SK-N-SH (cell line): ENCODE data around the gene CPEB2. TPM values are rescaled to one million over a fixed set of nuclear protein-coding genes. Genes with fewer than 3 reads are reported as not detected.

Experiments
- CTCF ChIA-PET: fragments of 300-600, 350-600 bp; formaldehyde crosslinking; extraction: SDS; loops from one replicate; lab custom pipeline; 2021; lab: Yijun Ruan, JAX
- POLR2A ChIA-PET: fragments of 350-600 bp; sonication (Branson Sonifier 250); formaldehyde crosslinking; extraction: SDS; loops from one replicate; lab custom pipeline; 2020; ENCODE audit warnings: antibody characterized with exemption, inconsistent platforms; lab: Yijun Ruan, JAX
- DNase-seq: peaks from one replicate; pipeline ENCODE4 v3.0.0; 2012
- H2AFZ ChIP-seq: fragments of 200-600 bp; sonication (generic); 2 replicates; pipeline ENCODE4 v1.8.1; 2016; ENCODE audit warnings: antibody characterized with exemption, mild to moderate bottlenecking, low read depth
- H3F3A ChIP-seq: fragments of 200-600 bp; sonication (generic); replicated peaks from 2 replicates; pipeline ENCODE3; 2016; ENCODE audit warnings: antibody characterized with exemption, mild to moderate bottlenecking; ENCODE audit not compliant: insufficient read depth
- H3K27ac ChIP-seq, 2 experiments: fragments of 200-500 bp in 1 of 2; fragments of 200-600 bp in 1 of 2; sonication (Bioruptor generic) in 1 of 2; sonication (generic), shearing (Covaris generic) in 1 of 2; 2 replicates each; pipeline versions ENCODE4 v1.5.1 to v1.6.1; 2014 to 2016; ENCODE audit warnings: low read depth in 2 of 2, inconsistent platforms in 1 of 2, low read length in 1 of 2, mild to moderate bottlenecking in 1 of 2, mixed read lengths in 1 of 2
- H3K27me3 ChIP-seq: fragments of 200-600 bp; sonication (generic), shearing (Covaris generic); 2 replicates; pipeline ENCODE4 v1.6.1; 2016; ENCODE audit warnings: mixed run types; ENCODE audit not compliant: insufficient read depth
- H3K36me3 ChIP-seq, 2 experiments: fragments of 200-500 bp in 1 of 2; fragments of 200-600 bp in 1 of 2; sonication (Bioruptor generic) in 1 of 2; sonication (generic) in 1 of 2; replicated peaks in 1 of 2; 2 replicates each; pipeline versions ENCODE3 to v1.5.1; 2014 to 2016; ENCODE audit warnings: low read length in 1 of 2, mild to moderate bottlenecking in 1 of 2; ENCODE audit not compliant: insufficient read depth in 2 of 2, control insufficient read depth in 1 of 2
- H3K4me1 ChIP-seq, 2 experiments: fragments of 200-500 bp in 1 of 2; fragments of 200-600 bp in 1 of 2; sonication (Bioruptor generic) in 1 of 2; sonication (generic), shearing (Covaris generic) in 1 of 2; 2 replicates each; pipeline versions ENCODE4 v1.5.1 to v1.6.1; 2014 to 2016; ENCODE audit warnings: low read depth in 1 of 2, low read length in 1 of 2, mixed run types in 1 of 2; ENCODE audit not compliant: insufficient read depth in 2 of 2, control insufficient read depth in 1 of 2
- H3K4me2 ChIP-seq: fragments of 200-600 bp; sonication (generic), shearing (Covaris generic); 2 replicates; pipeline ENCODE4 v1.6.1; 2017; ENCODE audit warnings: mixed run types
- H3K4me3 ChIP-seq, 2 experiments: fragments of 200-500 bp in 1 of 2; fragments of 200-600 bp in 1 of 2; sonication (Bioruptor generic) in 1 of 2; sonication (generic), shearing (Covaris generic) in 1 of 2; 2 replicates each; pipeline versions ENCODE4 v1.5.1 to v1.8.1; 2014 to 2016; ENCODE audit warnings: low read depth in 2 of 2, inconsistent platforms in 1 of 2, low read length in 1 of 2, mild to moderate bottlenecking in 1 of 2, mixed read lengths in 1 of 2, moderate library complexity in 1 of 2
- H3K79me2 ChIP-seq: fragments of 200-600 bp; sonication (generic); 2 replicates; pipeline ENCODE4 v1.8.1; 2017; ENCODE audit warnings: mild to moderate bottlenecking; ENCODE audit not compliant: insufficient read depth
- H3K9ac ChIP-seq: fragments of 200-600 bp; sonication (generic); 2 replicates; pipeline ENCODE4 v1.6.1; 2017; ENCODE audit warnings: mixed run types
- H3K9me2 ChIP-seq: fragments of 200-600 bp; sonication (generic); 2 replicates; pipeline ENCODE4 v1.6.1; 2017; ENCODE audit warnings: mixed run types
- H3K9me3 ChIP-seq: fragments of 200-600 bp; sonication (generic); 2 replicates; pipeline ENCODE4 v1.6.1; 2017; ENCODE audit warnings: mixed run types, mild to moderate bottlenecking, moderate library complexity
- H4K20me1 ChIP-seq: fragments of 200-600 bp; sonication (generic); 2 replicates; pipeline ENCODE4 v1.6.1; 2017; ENCODE audit warnings: mild to moderate bottlenecking, mixed run types; ENCODE audit not compliant: insufficient read depth
- EZH2phosphoT487 ChIP-seq: fragments of 200-600 bp; sonication (generic); IDR thresholded peaks from 2 replicates; pipeline ENCODE4 v1.6.1; 2017; ENCODE audit warnings: low read depth, mixed run types, mild to moderate bottlenecking, antibody characterized with exemption, moderate library complexity, borderline replicate concordance
- NFIC ChIP-seq: IDR thresholded peaks from 2 replicates; pipeline ENCODE4 v1.4.0; 2012; ENCODE audit warnings: borderline replicate concordance
- POLR2AphosphoS5 ChIP-seq: IDR thresholded peaks from 2 replicates; pipeline ENCODE4 v1.6.1; 2012; ENCODE audit warnings: low read depth, low read length
- RCOR1 ChIP-seq: fragments of 150-350 bp; IDR thresholded peaks from 2 replicates; pipeline ENCODE4 v1.6.1; 2017; ENCODE audit warnings: antibody characterized with exemption, low read length
- RFX5 ChIP-seq: IDR thresholded peaks from 2 replicates; pipeline ENCODE4 v1.6.1; 2012; ENCODE audit warnings: mild to moderate bottlenecking, improper control_type of control experiment, low read length
- TCF12 ChIP-seq: IDR thresholded peaks from 2 replicates; pipeline ENCODE4 v1.4.0; 2012
- WGBS: methylation state at CpG from one replicate; pipeline ENCODE4 v1.1.6; 2017; ENCODE audit warnings: low lambda C conversion rate; 5-methylcytosine and 5-hydroxymethylcytosine counted together
- polyA plus RNA-seq, 3 experiments: library from polyadenylated mRNA; depleted of rRNA; stranded (reverse); fragments of >200 nt; gene quantifications; 2 replicates each; pipeline ENCODE4 v1.2.3, GENCODE V29; 2012
- TF ChIP-seq, protein P1 (sequence below): IDR thresholded peaks from 2 replicates; pipeline ENCODE4 v1.4.0; 2012; ENCODE audit warnings: low read depth

The CPEB2 gene
- polyA plus RNA-seq, 1 of the 3 experiments (the other 2 are of a cell fraction), result 2.1 TPM

DNA sequence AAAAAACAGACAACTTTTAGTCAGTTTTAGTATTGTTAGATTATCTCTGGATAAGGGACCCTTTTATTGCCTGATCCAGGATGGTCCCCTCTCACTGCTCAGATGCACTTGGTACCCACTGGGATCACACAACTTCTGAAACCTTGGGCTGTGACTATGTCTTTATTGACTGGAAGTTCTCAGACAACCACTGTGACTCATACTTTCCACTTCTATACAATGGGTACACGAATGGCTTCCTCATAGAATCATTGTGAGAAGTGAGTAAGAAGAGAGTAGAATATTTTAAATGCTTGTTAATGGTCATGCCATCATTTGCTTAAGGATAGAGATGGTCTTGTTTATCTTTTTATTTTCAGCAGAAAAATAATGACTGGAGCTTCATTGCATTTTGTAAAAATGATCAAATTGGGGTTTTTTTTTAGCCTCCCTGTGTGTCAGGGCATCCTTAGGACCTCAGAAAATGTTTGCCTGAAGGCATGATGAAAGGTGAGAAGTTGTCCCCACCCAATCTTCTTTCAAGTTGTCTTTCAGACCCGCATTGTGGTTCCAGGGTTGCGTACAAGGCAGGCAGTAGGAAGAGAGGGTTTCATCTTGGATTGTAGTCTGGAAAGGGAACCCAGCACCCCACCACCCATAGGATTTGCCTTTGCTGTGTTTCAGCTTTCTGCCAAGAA lies 115.1 kb downstream of the CPEB2 start:
- POLR2A ChIA-PET, result no interaction called here
- 58% methylated on average over 3 of the region's 3 CpGs for WGBS
- H3K27me3 ChIP-seq, result no peaks in the 10 kb centered on the region
- no peak overlapping the region for H3K9ac ChIP-seq
- H3K4me2 ChIP-seq, result no peak overlapping the region
- no peaks in the 10 kb centered on the region for H3K4me1 ChIP-seq
- no peaks in the 10 kb centered on the region for H3K9me3 ChIP-seq
- no peak for DNase-seq
- no peaks in the 10 kb centered on the region for H3K79me2 ChIP-seq
- TF ChIP-seq RCOR1, result no peak
- no peak for TF ChIP-seq TCF12
- TF ChIP-seq POLR2AphosphoS5, result no peak
- no peak for TF ChIP-seq RFX5
- no peak for TF ChIP-seq NFIC
- TF ChIP-seq, protein P1, sequence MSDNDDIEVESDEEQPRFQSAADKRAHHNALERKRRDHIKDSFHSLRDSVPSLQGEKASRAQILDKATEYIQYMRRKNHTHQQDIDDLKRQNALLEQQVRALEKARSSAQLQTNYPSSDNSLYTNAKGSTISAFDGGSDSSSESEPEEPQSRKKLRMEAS, result no peak
- no peak overlapping the region for H3K4me3 ChIP-seq
- H2AFZ ChIP-seq, result no peak overlapping the region
- CTCF ChIA-PET, result no interaction called here
- no peaks in the 10 kb centered on the region for H3K36me3 ChIP-seq
- H3F3A ChIP-seq, result no peaks in the 10 kb centered on the region
- H3K27ac ChIP-seq, result no peak overlapping the region
- H4K20me1 ChIP-seq, result no peaks in the 10 kb centered on the region
- no peaks in the 10 kb centered on the region for H3K9me2 ChIP-seq

DNA sequence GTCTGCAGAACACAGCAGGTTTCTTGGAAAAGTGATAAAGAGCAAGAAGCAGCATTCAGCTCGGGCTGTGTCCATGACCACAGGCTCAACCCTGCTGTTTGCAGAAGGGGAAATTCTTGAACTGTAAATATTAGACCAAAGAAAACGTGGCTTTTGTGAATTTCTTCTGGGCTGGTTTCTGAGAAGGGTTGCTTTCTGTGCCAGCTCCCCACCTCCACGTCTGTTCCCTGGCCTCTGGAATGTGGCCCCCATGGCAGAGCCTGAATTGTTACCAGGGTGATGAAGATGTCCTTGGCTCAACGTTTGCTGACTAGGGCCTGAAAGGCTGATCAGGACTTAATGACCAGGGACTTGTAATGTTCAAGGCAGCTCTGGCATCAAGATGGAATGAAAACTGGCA lies 116.0 kb downstream of the CPEB2 start:
- Histone ChIP-seq H3K9ac (no peak overlapping the region), H2AFZ (no peak overlapping the region), H3K27ac (no peak overlapping the region), H3K9me3 (no peaks in the 10 kb centered on the region), H3K79me2 (no peaks in the 10 kb centered on the region), H3K4me3 (no peak overlapping the region), H3K4me2 (no peak overlapping the region), H3F3A (no peaks in the 10 kb centered on the region), H3K36me3 (no peaks in the 10 kb centered on the region), H3K9me2 (no peaks in the 10 kb centered on the region), H4K20me1 (no peaks in the 10 kb centered on the region), H3K4me1 (no peaks in the 10 kb centered on the region), H3K27me3 (no peaks in the 10 kb centered on the region)
- POLR2A ChIA-PET, result no interaction called here
- DNase-seq, result no peak
- WGBS, result 24% methylated on average over 3 of the region's 4 CpGs
- TF ChIP-seq EZH2phosphoT487 (no peak), NFIC (no peak)
- CTCF ChIA-PET, result no interaction called here
